Left lung (tissue), 10 donors: ENCODE measurements around the gene SLC45A1. TPM values are rescaled to one million over a fixed set of nuclear protein-coding genes. Genes with fewer than 3 reads are reported as not detected.

ENCODE experiments used
- ATAC-seq: fragments of 200-7000 bp; cut with Tn5 transposase; one replicate; pipeline ENCODE4 v1.9.1; 2020; ENCODE audit warnings: moderate library complexity
- DNase-seq, 4 donors: peaks; one replicate each; pipeline ENCODE4 v3.0.0-alpha.2; 2013 to 2020
- H3K27ac ChIP-seq, 2 donors: fragments of 200-600 bp; sonication (generic) in 1 of 2; one replicate each; pipeline versions ENCODE4 v1.5.0 to v1.8.0; 2020 to 2021
- H3K27me3 ChIP-seq, 2 donors: fragments of 200-600 bp; sonication (generic) in 1 of 2; one replicate each; pipeline versions ENCODE4 v1.5.0 to v1.8.0; 2020 to 2021
- H3K36me3 ChIP-seq, 2 donors: fragments of 200-600 bp; sonication (generic) in 1 of 2; one replicate each; pipeline versions ENCODE4 v1.5.0 to v1.8.0; 2020 to 2021
- H3K4me1 ChIP-seq, 2 donors: fragments of 200-600 bp; one replicate each; pipeline ENCODE4 v1.8.0; 2021
- H3K4me3 ChIP-seq, 2 donors: fragments of 200-600 bp; sonication (generic) in 1 of 2; one replicate each; pipeline versions ENCODE4 v1.5.0 to v1.8.0; 2020 to 2021; ENCODE audit warnings: mild to moderate bottlenecking in 1 of 2
- H3K9me3 ChIP-seq, 2 donors: fragments of 200-600 bp; sonication (generic) in 1 of 2; one replicate each; pipeline versions ENCODE4 v1.5.0 to v1.8.0; 2020 to 2021
- CTCF ChIP-seq, 2 donors: fragments of 200-600 bp; sonication (generic) in 1 of 2; IDR thresholded peaks; one replicate each; pipeline versions ENCODE4 v1.5.0 to v1.8.0; 2021; ENCODE audit warnings: antibody characterized with exemption in 2 of 2
- intact Hi-C, 2 donors: fragments of 100-400 bp; cut with DNase I; formaldehyde crosslinking; loops; one replicate each; pipeline versions ENCODE4 v1.11.2 to v1.14.2; 2022
- polyA plus RNA-seq, 6 donors: library from polyadenylated mRNA; unstranded; fragments of 120-200 nt; gene quantifications; one replicate each; pipeline ENCODE4 v1.2.1, GENCODE V29; 2013; ENCODE audit not compliant: insufficient read length in 6 of 6
- total RNA-seq, 2 donors: library from RNA; stranded (reverse); fragmentation: NEBNext Ultra II Directional; extraction: Animal tissue kit (Norgen Biotek cat#: 25700); gene quantifications; one replicate each; pipeline ENCODE4 v1.2.1, GENCODE V29; 2021
- donor health status: DM: no; HTN: yes; CAD: no.
- donor health status: DM: no; HTN: no; CAD: no.

The SLC45A1 gene
- total and polyA plus RNA-seq, 8 donors: 0.51 to 1.4 (median 0.80) TPM

DNA sequence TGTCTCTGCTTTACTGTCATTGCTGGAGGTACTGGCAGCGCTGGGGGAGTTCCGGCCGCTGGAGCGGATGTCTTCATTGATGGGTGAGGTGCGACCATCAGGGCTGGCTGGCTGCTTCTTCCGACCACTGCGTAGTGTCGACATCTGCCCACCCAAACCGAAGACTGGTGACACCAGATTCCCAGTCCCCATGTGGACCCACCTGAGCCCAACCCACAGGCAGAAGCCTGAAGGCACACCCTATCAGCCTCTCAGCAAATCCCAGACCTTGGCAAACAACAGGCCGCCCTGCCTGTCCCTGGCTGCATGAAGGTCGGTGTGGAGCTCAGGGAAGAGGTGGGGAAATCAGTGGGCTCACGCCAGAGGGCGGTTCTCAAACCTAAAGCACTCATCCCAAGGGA is 44.8 kb downstream of the SLC45A1 start:
- Histone ChIP-seq H3K9me3 (no peaks in the 10 kb centered on the region), H3K4me1 (peaks cover 0 to 20% of the 10 kb centered on the region in 2 donors), H3K4me3 (no peak overlapping the region), H3K27me3 (no peaks in the 10 kb centered on the region), H3K27ac (peak overlapping the region in 1 of 2 donors; percentile 23), H3K36me3 (peaks cover 3 to 98% of the 10 kb centered on the region in 2 donors)
- no peak for ATAC-seq
- intact Hi-C loops: no loop called here
- TF ChIP-seq CTCF (IDR thresholded peaks at IDR 0.05): no peak
- DNase-seq: no peak

DNA sequence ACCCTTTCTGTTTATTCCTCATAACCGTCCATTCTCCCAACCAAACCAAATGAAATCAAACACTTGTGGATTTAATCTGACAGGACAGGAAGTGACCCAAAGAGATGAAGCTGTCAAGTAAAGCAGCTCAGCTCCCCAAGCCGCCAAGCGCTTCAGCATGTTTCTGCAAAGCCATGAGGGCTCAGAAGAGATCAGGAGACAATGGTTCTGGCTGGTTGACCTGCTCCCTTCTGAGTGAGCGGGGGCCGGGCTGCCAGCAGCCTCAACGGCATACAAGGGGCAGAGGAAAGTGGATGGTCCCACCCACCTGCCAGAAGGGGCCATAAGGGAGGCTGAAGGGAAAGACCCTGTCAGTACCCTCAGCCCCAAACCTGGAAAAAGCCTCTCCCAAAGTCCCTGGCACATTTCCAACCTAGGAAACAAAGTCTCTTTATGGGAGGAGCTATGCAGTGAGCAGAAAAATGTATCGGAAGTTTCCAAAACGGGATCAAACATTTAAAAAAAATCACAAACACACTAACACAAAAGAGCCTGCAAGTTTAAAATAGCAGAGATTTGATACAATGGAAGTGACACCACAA is 45.4 kb downstream of the SLC45A1 start:
- H3K27ac ChIP-seq: peak overlapping the region in 1 of 2 donors; percentile 23
- H3K27me3 ChIP-seq: no peaks in the 10 kb centered on the region
- no peaks in the 10 kb centered on the region for H3K9me3 ChIP-seq
- intact Hi-C loops: no loop called here
- no peak for ATAC-seq
- no peak overlapping the region for H3K4me3 ChIP-seq
- no peak for DNase-seq
- peaks cover 0 to 20% of the 10 kb centered on the region in 2 donors for H3K4me1 ChIP-seq
- peaks cover 0 to 92% of the 10 kb centered on the region in 2 donors for H3K36me3 ChIP-seq
- no peak for TF ChIP-seq CTCF (IDR thresholded peaks at IDR 0.05)

DNA sequence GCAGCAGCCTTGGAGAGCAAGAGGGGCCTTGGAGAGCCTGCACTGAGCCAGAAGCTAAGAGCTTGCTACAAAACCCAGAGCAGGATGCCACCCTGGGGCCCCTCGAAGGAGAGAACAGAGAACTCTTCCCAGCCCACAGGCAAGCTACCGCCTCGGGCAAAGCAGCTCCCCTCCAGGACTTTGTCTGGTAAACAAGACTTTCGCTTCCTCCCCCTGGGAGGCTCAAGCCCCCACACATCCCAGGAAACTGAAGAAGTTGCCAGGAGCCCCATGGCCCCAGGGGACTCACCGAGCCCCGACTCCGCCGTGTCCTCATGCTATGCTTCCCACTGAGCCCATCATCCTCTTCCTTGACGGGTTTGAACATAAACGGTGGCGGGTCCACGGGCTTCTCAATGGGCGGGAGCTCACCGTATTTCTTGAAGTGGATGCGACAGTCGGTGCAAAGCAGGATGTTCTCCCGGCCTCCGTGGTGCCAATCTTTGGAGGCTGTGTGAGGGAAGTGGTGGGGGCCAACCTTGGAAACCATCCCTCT is 45.9 kb downstream of the SLC45A1 start:
- Histone ChIP-seq H3K27ac (peak overlapping the region in 1 of 2 donors; percentile 23), H3K4me3 (no peak overlapping the region), H3K36me3 (peaks cover 0 to 86% of the 10 kb centered on the region in 2 donors), H3K9me3 (no peaks in the 10 kb centered on the region), H3K4me1 (peaks cover 0 to 20% of the 10 kb centered on the region in 2 donors), H3K27me3 (no peaks in the 10 kb centered on the region)
- DNase-seq: no peak
- no peak for ATAC-seq
- no peak for TF ChIP-seq CTCF (IDR thresholded peaks at IDR 0.05)
- intact Hi-C loops: no loop called here

DNA sequence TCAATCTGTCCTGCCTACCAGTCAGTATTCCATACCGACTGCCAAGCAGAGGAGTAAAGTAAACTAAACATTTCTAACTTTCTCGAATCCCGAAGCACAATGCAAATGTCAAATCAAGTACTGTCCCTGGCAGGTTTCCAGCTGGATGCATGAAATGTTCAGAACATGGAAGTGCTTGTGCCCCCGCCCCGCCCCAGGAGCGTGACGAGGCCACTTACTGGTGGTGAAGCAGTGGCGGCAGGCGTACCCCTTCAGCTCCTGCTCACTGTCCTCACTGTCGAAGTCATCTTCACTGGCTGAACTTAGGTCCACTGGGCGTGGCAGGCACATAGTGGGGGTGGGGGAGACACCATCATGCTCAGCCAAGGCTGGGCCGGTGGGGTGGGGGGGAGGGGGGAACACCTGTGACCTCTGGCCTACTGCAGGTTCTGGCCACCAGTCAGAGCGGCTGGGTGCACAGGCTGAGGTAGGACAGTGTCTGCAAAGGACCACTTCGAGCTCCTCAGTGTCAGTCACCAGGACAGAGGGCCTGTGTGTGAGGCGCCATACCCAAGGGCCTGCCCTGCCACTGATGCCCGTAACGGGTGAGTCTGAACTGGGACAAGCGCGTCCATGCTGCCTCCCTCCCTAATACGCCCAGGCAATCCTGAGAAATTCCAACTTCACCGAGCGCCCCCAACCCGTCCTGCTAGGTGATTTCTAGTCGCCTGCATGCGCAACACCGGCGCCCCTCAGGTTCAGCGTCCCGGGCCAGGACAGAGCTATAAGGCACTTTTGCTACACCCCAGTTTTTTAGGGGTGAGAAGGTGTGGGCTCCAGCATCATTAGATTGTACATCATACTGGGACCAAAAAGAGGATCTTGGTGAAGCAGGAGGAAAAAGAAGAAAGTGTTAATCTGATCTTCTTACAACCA is 46.9 kb downstream of the SLC45A1 start:
- H3K4me3 ChIP-seq: no peak overlapping the region
- H3K36me3 ChIP-seq: peaks cover 0 to 77% of the 10 kb centered on the region in 2 donors
- no peak for TF ChIP-seq CTCF (IDR thresholded peaks at IDR 0.05)
- DNase-seq (peak in 1 of 4 donors; percentile 68), ATAC-seq (peak; percentile 11)
- peak overlapping the region in 1 of 2 donors; percentile 23 for H3K27ac ChIP-seq
- peaks cover 0 to 27% of the 10 kb centered on the region in 2 donors for H3K4me1 ChIP-seq
- H3K27me3 ChIP-seq: no peaks in the 10 kb centered on the region
- intact Hi-C loops: no loop called here
- H3K9me3 ChIP-seq: no peaks in the 10 kb centered on the region
